ENCODE data around the gene TLCD3B.

GRCh38 chr16:30065102-30065942, 34.3 kb upstream of the TLCD3B start, which contains the start of gene ALDOA:
- TF ChIP-seq, protein P1, sequence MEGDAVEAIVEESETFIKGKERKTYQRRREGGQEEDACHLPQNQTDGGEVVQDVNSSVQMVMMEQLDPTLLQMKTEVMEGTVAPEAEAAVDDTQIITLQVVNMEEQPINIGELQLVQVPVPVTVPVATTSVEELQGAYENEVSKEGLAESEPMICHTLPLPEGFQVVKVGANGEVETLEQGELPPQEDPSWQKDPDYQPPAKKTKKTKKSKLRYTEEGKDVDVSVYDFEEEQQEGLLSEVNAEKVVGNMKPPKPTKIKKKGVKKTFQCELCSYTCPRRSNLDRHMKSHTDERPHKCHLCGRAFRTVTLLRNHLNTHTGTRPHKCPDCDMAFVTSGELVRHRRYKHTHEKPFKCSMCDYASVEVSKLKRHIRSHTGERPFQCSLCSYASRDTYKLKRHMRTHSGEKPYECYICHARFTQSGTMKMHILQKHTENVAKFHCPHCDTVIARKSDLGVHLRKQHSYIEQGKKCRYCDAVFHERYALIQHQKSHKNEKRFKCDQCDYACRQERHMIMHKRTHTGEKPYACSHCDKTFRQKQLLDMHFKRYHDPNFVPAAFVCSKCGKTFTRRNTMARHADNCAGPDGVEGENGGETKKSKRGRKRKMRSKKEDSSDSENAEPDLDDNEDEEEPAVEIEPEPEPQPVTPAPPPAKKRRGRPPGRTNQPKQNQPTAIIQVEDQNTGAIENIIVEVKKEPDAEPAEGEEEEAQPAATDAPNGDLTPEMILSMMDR (conservative IDR thresholded peaks at IDR 0.05): no peak
- TF ChIP-seq ZFX (IDR thresholded peaks at IDR 0.05): peak; percentile 62; the same call in 1 of the 2 replicates
